Activated T-helper 1 cell treated with anti-CD3 and anti-CD28 coated beads, Interleukin-12 subunit alpha, Interleukin-12 subunit beta, Interleukin-2, Interleukin-4 antibody, amounts not matched to agents 30 ng/mL and 10 ng/mL and 1 ng/mL, durations not matched to agents 14 hours and 24 hours and 36 hours (primary cell): ENCODE data around the gene ABCC8. TPM values are rescaled to one million over a fixed set of nuclear protein-coding genes. Genes with fewer than 3 reads are reported as not detected.
A peak's percentile ranks its signal among the peaks of the same experiment; 100 is the strongest.
"Not testable (repeated sequence)": the region's sequence is repeated elsewhere in the genome, so short reads cannot be mapped to it uniquely, and the experiment has no call there.

ENCODE experiments used
- DNase-seq: peaks from one replicate; pipeline ENCODE4 v3.0.0; 2021; ENCODE audit warnings: low spot score
- H3K27ac Mint-ChIP-seq: one replicate; pipeline ENCODE4 v1.8.0; 2021; ENCODE audit warnings: mild to moderate bottlenecking, mixed read lengths
- H3K27me3 Mint-ChIP-seq: one replicate; pipeline ENCODE4 v1.8.0; 2022; ENCODE audit warnings: mild to moderate bottlenecking, moderate library complexity, mixed read lengths; ENCODE audit not compliant: insufficient read depth
- H3K36me3 Mint-ChIP-seq: one replicate; pipeline ENCODE4 v1.8.0; 2021; ENCODE audit warnings: low read depth, mixed read lengths
- H3K4me1 Mint-ChIP-seq: one replicate; pipeline ENCODE4 v1.8.0; 2021; ENCODE audit warnings: low read depth, mixed read lengths
- H3K4me3 Mint-ChIP-seq: one replicate; pipeline ENCODE4 v1.8.0; 2021; ENCODE audit warnings: mild to moderate bottlenecking, moderate library complexity, mixed read lengths
- H3K9me3 Mint-ChIP-seq: one replicate; pipeline ENCODE4 v1.8.0; 2021; ENCODE audit warnings: mixed read lengths
- intact Hi-C: fragments of 100-400 bp; cut with micrococcal nuclease; formaldehyde crosslinking; loops from one replicate; pipeline ENCODE4 v1.15.1; 2024
- total RNA-seq: library from RNA; stranded (reverse); gene quantifications from 2 replicates; pipeline ENCODE4 v1.2.3, GENCODE V29; 2022

Gene ABCC8
- total RNA-seq, 1 donor from 2014 or later: 0.31 TPM

DNA sequence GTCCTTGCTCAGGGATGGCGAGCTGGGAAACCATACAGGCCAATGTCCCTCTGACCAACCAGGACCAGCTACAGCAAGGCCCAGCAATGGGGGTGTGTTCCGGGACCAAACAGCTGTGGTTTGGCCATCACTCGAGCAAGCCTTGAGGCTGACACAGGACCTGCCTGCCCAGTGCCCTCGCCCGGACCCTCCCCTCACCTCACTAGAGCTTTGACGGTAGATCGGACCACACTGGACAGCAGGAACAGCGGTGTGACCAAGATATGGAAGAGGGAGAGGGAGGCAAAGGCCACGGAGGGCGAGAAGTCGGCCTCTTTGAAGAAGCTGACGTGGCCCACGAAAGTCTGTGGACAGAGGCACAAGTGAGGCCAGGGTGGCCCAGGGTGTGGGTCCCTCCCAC lies 46.0 kb downstream of the ABCC8 start:
- Mint-ChIP-seq H3K9me3 (no peaks in the 10 kb centered on the region), H3K4me1 (no peaks in the 10 kb centered on the region), H3K4me3 (no peak overlapping the region), H3K36me3 (no peaks in the 10 kb centered on the region), H3K27ac (no peak overlapping the region), H3K27me3 (peaks cover 11% of the 10 kb centered on the region)
- no peak for DNase-seq
- intact Hi-C loops: no loop called here

DNA sequence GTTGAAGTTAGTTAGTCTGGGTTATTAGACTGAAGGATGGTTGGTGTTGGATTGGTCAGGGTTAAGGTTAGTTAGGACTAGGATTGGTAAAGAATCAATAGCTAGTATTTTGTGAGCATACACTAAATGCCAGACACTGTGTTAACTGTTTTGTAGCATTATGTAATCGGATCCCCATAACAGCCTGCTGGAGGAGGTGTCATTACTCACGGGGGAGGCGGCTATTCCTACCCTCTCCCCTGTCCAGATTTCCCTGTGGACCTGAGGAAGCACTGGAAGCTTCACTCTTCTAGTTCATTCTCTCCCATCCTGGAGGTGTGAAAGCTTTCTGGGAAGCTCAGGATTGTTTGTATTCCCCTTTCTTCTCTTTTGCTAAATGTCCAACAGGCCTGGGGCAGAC lies 47.7 kb downstream of the ABCC8 start:
- H3K4me1 Mint-ChIP-seq: no peaks in the 10 kb centered on the region
- no peaks in the 10 kb centered on the region for H3K9me3 Mint-ChIP-seq
- peaks cover 11% of the 10 kb centered on the region for H3K27me3 Mint-ChIP-seq
- DNase-seq: no peak
- H3K4me3 Mint-ChIP-seq: no peak overlapping the region
- H3K27ac Mint-ChIP-seq: no peak overlapping the region
- intact Hi-C loops: no loop called here
- H3K36me3 Mint-ChIP-seq: no peaks in the 10 kb centered on the region

DNA sequence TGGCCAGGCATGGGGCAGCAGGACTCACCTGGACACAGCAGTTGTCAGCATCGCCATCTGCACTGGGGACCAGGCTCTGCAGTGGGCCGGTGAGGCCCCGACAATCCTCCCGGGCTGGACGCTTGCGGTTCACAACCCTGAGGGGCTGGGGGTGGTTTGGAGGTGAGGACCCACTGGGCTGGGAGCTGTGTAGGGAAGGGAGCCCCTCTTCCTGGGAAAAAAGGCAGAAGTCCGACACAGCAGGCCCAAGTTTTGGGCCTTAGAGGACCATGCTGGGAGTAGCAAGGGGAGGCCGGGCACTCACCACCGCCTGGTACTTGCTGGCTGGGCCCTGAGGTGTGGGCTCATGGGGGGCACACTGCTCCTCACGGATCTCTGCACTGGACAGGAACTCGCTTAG lies 48.4 kb downstream of the ABCC8 start:
- Mint-ChIP-seq H3K9me3 (no peaks in the 10 kb centered on the region), H3K27ac (no peak overlapping the region), H3K4me3 (no peak overlapping the region), H3K4me1 (no peaks in the 10 kb centered on the region), H3K36me3 (no peaks in the 10 kb centered on the region), H3K27me3 (peaks cover 17% of the 10 kb centered on the region)
- no peak for DNase-seq
- intact Hi-C loops: no loop called here

DNA sequence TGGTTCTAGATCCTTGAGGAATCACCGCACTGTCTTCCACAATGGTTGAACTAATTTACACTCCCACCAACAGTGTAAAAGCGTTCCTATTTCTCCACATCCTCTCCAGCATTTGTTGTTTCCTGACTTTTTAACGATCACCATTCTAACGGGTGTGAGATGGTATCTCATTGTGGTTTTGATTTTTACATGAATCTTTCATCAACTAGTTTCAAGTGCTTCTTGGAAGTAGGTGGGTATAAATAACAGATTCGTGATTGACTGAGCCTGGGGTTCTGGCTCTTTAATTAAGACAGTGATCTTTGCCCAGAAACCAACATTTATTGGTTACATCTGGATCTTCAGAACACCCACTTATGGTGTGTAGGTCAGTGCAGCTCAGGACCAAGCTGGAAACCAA lies 50.4 kb downstream of the ABCC8 start:
- H3K4me1 Mint-ChIP-seq, intact Hi-C loops, H3K9me3 Mint-ChIP-seq, H3K36me3 Mint-ChIP-seq, H3K4me3 Mint-ChIP-seq, DNase-seq, H3K27ac Mint-ChIP-seq: not testable (repeated sequence)
- peaks cover 17% of the 10 kb centered on the region for H3K27me3 Mint-ChIP-seq

DNA sequence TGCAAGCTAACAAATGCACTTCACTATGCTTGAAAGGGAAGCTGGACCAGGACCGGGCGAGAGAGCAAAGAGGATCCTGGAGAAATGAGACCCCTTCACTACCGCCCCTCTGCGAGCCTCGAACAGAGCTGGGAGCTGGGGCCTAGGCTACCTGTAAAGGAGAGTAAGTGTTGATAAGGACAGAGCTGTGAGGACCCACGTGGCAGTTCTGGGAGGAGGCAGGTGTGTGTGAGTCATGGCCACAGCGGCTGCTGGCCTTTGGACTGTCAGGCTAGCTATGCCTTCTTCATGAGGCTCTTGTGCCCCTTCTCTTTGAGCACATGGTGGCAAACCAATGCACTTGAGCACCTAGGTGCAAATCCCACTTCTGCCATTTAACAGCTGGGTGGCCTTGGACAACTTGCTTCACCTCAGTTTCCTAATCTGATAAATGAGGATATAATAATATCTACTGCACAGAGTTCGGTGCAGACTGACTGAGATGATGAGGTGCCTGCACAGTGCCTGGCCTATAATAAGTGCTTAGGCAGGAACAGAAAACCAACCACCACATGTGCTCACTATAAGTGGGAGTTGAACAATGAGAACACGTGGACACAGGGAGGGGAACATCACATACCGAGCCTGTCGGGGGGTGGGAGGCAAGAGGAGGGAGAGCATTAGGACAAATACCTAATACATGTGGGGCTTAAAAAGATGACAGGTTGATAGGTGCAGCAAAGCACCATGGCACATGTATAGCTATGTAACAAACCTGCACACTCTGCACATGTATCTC lies 52.9 kb downstream of the ABCC8 start:
- Mint-ChIP-seq H3K4me1 (no peaks in the 10 kb centered on the region), H3K4me3 (no peak overlapping the region), H3K27ac (no peak overlapping the region), H3K36me3 (no peaks in the 10 kb centered on the region), H3K27me3 (peaks cover 25% of the 10 kb centered on the region), H3K9me3 (no peaks in the 10 kb centered on the region)
- DNase-seq: no peak
- intact Hi-C loops: no loop called here

DNA sequence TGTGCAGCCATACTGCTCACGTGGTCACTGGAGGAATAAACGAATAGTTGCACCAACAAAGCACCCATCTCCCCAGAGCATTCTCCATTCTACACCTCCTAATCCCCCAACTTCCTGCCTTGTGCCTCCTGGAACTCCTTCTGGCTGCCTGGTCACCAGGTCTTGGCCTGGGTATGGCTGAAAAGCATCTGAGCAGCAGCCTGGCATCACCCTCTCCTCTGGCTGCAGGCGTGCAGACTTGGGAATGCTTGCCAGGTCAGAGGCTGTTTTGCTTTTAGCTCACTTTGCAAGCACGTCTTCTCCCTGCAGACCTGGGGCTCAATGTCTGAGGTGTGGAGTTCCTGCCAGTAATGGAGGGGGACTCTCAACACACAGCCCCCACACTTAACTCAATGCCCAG lies 54.9 kb downstream of the ABCC8 start:
- H3K4me1 Mint-ChIP-seq: no peaks in the 10 kb centered on the region
- no peak overlapping the region for H3K4me3 Mint-ChIP-seq
- DNase-seq: no peak
- no peak overlapping the region for H3K27ac Mint-ChIP-seq
- H3K9me3 Mint-ChIP-seq: no peaks in the 10 kb centered on the region
- intact Hi-C loops: no loop called here
- H3K36me3 Mint-ChIP-seq: no peaks in the 10 kb centered on the region
- peaks cover 28% of the 10 kb centered on the region for H3K27me3 Mint-ChIP-seq

DNA sequence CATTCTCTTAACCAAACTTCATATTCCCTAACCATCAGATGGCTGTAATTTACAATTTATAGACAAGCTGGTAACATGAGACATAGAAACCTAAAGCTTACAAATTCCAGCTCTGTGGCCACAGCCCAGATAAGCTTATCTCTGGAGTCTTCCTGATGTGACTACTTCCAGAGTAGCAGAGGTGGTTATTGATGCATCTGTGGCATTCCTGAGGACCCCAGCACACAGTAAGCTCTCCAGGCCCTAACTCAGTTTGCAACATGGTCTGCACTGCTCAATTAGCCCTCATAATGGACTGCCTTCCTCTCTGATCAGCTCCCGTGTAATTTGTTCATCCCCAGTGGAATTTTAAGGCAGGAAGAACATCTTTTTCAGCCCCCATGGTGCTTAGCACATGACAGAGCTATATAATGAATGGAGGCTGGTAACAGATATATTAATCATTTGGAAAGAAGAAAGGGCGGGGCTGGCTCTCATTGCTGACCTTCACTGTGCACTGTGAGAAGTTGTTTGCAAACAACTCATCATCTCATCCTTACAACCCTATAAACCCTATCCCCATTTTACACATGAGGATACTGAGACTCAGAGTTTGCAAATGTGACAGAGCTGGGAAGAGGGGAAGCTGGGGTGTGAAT lies 58.1 kb downstream of the ABCC8 start:
- Mint-ChIP-seq H3K27ac (no peak overlapping the region), H3K27me3 (peaks cover 26% of the 10 kb centered on the region), H3K4me3 (no peak overlapping the region), H3K4me1 (peaks cover 20% of the 10 kb centered on the region), H3K36me3 (no peaks in the 10 kb centered on the region), H3K9me3 (no peaks in the 10 kb centered on the region)
- DNase-seq: no peak
- intact Hi-C loops: no loop called here

DNA sequence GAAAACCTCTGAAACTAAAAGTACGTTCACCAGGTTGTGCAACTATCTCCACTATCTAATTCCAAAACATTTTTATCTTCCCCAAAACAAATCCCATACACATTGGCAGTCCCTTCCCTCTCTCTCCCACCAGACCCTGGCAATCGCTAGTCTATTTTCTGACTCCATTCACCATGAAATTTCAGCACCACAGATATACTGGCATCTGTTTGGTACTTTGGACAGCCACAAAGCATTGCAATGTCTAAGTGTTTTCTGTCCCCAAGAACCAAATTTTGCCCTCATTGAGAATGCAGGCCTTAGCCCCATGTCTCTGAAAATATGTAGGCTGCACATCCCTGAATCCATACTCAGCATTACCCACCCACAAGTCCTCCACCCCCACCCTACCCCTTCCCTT lies 60.2 kb downstream of the ABCC8 start:
- H3K9me3 Mint-ChIP-seq: no peaks in the 10 kb centered on the region
- peaks cover 24% of the 10 kb centered on the region for H3K4me1 Mint-ChIP-seq
- no peak overlapping the region for H3K4me3 Mint-ChIP-seq
- H3K36me3 Mint-ChIP-seq: peaks cover 1% of the 10 kb centered on the region
- intact Hi-C loops: no loop called here
- no peak overlapping the region for H3K27ac Mint-ChIP-seq
- no peak for DNase-seq
- H3K27me3 Mint-ChIP-seq: peaks cover 27% of the 10 kb centered on the region

DNA sequence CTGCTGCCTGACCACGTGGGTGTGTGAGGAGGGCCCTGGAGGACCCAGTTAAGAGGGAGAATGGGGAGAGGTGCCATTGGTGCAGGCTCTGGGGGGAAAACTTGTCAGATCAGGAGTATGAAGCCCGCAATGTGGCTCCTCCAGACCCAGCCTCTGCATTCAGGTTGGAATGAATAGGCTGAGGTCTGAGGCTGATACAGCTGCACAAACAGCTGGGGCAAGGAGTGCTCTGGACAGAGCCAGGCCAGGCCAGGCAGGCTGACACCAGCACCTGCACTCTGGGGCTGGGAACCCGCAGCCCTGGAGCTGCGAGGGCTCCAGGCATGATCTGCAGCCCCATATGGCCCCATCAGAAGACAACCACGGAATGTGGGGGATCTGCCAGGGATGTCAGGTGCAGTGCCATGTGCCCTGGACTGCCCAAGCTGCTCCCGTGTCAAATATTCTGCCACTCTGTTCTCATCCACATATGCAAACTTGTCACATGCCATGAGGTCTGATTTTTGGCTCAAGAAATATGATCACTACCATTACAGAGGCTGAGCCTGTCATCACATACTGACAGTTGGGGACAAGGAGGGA lies 61.0 kb downstream of the ABCC8 start:
- DNase-seq: no peak
- Mint-ChIP-seq H3K9me3 (no peaks in the 10 kb centered on the region), H3K27ac (no peak overlapping the region), H3K4me1 (peaks cover 24% of the 10 kb centered on the region), H3K36me3 (peaks cover 1% of the 10 kb centered on the region), H3K4me3 (no peak overlapping the region), H3K27me3 (peaks cover 27% of the 10 kb centered on the region)
- intact Hi-C loops: no loop called here

DNA sequence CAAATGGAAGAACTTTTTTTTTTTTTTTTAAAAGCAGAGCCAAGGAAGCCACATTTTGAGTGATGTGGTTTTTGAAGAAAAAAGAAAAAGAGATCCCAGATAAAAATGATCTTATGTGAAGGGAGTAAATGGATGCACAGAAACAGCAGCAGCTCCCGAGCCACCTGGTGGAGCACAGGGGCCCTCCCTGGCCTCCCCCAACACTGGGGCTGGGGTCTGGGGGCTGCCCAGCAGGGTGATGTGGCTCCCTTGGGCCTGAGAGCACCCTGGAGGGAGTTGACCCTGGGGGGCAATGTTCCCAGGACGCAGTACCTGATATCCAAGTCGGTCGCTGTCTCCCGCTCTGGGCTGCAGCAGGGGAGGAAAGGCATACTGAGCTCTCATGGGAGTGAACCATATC lies 61.7 kb downstream of the ABCC8 start:
- H3K27ac Mint-ChIP-seq: no peak overlapping the region
- H3K36me3 Mint-ChIP-seq: peaks cover 1% of the 10 kb centered on the region
- intact Hi-C loops: no loop called here
- peaks cover 29% of the 10 kb centered on the region for H3K27me3 Mint-ChIP-seq
- peaks cover 24% of the 10 kb centered on the region for H3K4me1 Mint-ChIP-seq
- H3K4me3 Mint-ChIP-seq: no peak overlapping the region
- no peak for DNase-seq
- no peaks in the 10 kb centered on the region for H3K9me3 Mint-ChIP-seq

DNA sequence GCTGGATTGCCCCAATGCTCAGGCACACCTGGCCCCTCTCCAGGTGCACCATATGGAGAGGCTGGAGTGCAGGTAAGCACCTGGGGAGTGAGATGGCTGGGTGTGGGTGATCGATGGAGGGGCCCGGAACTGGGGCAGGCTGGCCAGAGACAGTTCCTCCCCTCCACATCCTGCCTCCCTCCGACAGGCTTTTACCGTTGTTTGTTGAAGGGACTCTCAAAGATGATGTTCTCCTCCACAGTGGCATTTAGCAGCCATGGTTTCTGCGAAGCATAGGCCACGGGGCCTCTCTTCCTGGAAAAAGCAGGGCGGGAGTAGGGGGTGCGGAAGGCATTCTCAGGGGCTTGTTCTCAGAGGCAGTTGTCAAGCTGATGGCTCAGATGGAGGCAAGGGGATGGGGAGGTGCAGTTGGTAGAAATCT lies 62.3 kb downstream of the ABCC8 start:
- H3K27me3 Mint-ChIP-seq: peaks cover 24% of the 10 kb centered on the region
- H3K4me3 Mint-ChIP-seq: peak overlapping the region; percentile 16
- no peaks in the 10 kb centered on the region for H3K9me3 Mint-ChIP-seq
- H3K4me1 Mint-ChIP-seq: peaks cover 24% of the 10 kb centered on the region
- peaks cover 1% of the 10 kb centered on the region for H3K36me3 Mint-ChIP-seq
- no peak for DNase-seq
- intact Hi-C loops: no loop called here
- peak overlapping the region; percentile 26 for H3K27ac Mint-ChIP-seq

DNA sequence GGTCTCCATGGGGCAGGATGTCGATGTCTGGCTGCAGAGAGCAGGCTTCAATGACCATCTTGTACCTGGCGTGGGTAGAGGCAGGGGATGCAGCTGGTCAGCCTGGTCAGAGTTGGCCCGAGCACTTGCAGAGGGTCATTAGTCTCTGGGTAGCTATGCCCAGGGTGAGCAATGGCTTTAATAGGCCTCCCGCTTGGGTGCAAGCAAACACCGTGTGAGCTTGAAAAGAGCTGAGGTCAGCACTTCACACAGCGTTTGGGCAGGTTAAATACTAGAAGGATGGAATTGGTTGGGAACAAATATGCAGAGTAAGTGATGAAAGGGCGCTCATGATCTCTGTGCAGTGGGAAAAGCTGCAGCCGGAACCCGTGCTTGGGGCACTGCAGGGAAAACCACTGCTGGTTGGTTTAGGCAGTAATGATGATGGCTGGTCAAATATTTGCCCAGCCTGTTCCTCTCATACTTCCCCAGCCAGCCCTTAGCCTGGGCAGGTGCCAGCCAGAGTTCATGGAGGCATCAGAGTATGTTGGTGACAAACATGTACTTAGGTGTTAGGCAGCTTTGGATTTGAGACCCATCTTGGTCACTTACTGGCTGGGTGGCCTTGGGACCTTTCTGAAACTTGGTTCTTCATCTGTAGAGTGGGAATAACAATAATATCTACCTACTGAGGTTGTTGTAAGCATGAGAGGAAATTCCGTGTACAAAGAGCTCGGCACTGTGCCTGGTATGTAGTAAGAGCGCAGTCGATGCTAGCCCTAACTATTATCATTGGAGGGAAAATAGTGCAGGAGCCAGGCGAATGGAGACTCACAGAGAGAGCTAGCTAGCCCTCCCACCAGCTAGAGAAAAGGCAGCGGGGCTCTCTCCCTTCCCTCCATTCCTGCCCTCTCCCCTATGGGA lies 63.0 kb downstream of the ABCC8 start:
- no peak for DNase-seq
- no peak overlapping the region for H3K4me3 Mint-ChIP-seq
- no peaks in the 10 kb centered on the region for H3K9me3 Mint-ChIP-seq
- peaks cover 24% of the 10 kb centered on the region for H3K4me1 Mint-ChIP-seq
- intact Hi-C loops: no loop called here
- peaks cover 1% of the 10 kb centered on the region for H3K36me3 Mint-ChIP-seq
- H3K27ac Mint-ChIP-seq: no peak overlapping the region
- peaks cover 21% of the 10 kb centered on the region for H3K27me3 Mint-ChIP-seq
